ENCODE measurements around the gene NBAS. TPM values are rescaled to one million over a fixed set of nuclear protein-coding genes. Genes with fewer than 3 reads are reported as not detected.

NBAS gene
- total and polyA plus RNA-seq, 2 of the 4 experiments (the other 2 are of a cell fraction), result 22.3 to 105 TPM

DNA sequence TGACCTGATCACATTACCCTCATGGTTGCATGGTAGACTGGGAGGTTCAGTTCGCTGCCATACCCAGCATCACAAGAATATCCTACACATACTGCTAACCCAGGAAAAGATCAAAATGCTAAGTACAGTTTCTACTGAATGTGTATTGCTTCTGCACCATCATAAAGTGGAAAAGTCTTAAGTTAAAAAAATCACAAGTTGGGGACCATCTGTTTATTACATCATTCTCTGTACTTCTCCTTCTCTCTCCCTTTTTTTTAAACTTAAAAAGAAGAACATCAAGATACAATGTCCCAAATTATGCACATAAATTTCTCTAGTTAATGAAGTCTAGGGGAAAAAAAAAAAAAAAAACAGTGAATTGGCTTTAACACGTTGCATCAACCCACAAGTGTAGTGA lies 43.3 kb downstream of the NBAS start:
- Histone ChIP-seq H4K91ac (ENCODE audit: insufficient read depth, low read depth, low read length) (no peak overlapping the region), H3K56ac (ENCODE audit: extremely low read depth, insufficient read depth, low read length) (no peak overlapping the region), H3K36me3 (ENCODE audit: control insufficient read depth, insufficient read depth, low read length) (peaks cover 3% of the 10 kb centered on the region; the same call in 1 of the 2 replicates), H2AK5ac (ENCODE audit: low read depth, low read length) (no peak overlapping the region), H3K9me1 (ENCODE audit: insufficient read depth, low read length) (peaks cover 6% of the 10 kb centered on the region; the same call in 1 of the 2 replicates), H3K18ac (ENCODE audit: low read depth, low read length) (no peak overlapping the region), H3K79me1 (ENCODE audit: low read depth in 1 of 2, low read length in 2 of 2) (peaks cover 0 to 9% of the 10 kb centered on the region in 2 experiments; a peak in 3 of 4 replicates), H2BK5ac (ENCODE audit: low read depth, low read length, poor library complexity, severe bottlenecking) (no peak overlapping the region), H2AFZ (replicated peaks; ENCODE audit: low read length, poor library complexity) (no peak overlapping the region), H3K27me3 (ENCODE audit: control insufficient read depth, insufficient read depth, low read length) (no peaks in the 10 kb centered on the region), H3K23ac (ENCODE audit: low read depth, low read length) (no peak overlapping the region), H3K14ac (replicated peaks; ENCODE audit: low read depth, low read length) (no peak overlapping the region), H2BK20ac (ENCODE audit: low read depth, low read length) (no peak overlapping the region), H3K9me3 (ENCODE audit: control insufficient read depth, insufficient read depth, low read length) (no peaks in the 10 kb centered on the region), H4K8ac (ENCODE audit: low read depth in 2 of 2, low read length in 2 of 2) (no peak overlapping the region), H2AK9ac (replicated peaks; ENCODE audit: low read depth, low read length, poor library complexity) (no peak overlapping the region), H3K9ac (ENCODE audit: low read depth, low read length) (no peak overlapping the region), H4K5ac (ENCODE audit: low read depth, low read length) (no peak overlapping the region), H2BK15ac (ENCODE audit: low read depth, low read length) (no peak overlapping the region), H3K4ac (ENCODE audit: low read depth, low read length) (no peak overlapping the region), H3K4me2 (ENCODE audit: low read depth, low read length) (no peak overlapping the region), H3K27ac (ENCODE audit: insufficient read depth, low read length) (no peak overlapping the region), H2BK120ac (ENCODE audit: low read depth, low read length) (no peak overlapping the region), H3K4me1 (ENCODE audit: control insufficient read depth, insufficient read depth, low read length) (no peaks in the 10 kb centered on the region), H3K4me3 (ENCODE audit: insufficient read depth, low read depth, low read length) (no peak overlapping the region), H4K20me1 (ENCODE audit: insufficient read depth, low read length) (no peaks in the 10 kb centered on the region)
- ChIA-PET CTCF (no interaction called here), POLR2A (ENCODE audit: unreplicated experiment) (no interaction called here)
- DNase-seq (no peak), ATAC-seq (ENCODE audit: low read depth) (no peak)
- in situ Hi-C loops (cut with MboI; ENCODE audit: low sequenced_read_pairs), result no loop called here
- intact Hi-C loops (cut with micrococcal nuclease), result no loop called here
- no CpG with 5 or more reads among the region's 2 CpGs for WGBS, 2 experiments (ENCODE audit: extremely low coverage in 2 of 2, insufficient read length in 1 of 2)
- dilution Hi-C loops (cut with HindIII; ENCODE audit: low sequenced_read_pairs, unreplicated experiment), result no loop called here
- BruUV-seq (replicated peaks), result no TSS peak
- TF ChIP-seq MXI1 (IDR thresholded peaks at IDR 0.05; ENCODE audit: borderline replicate concordance, low read depth, low read length), result no peak

Measured in IMR-90 (cell line).